HCT116 (cell line): ENCODE measurements around the gene APOBEC3C.
"Not testable (repeated sequence)": the region's sequence is repeated elsewhere in the genome, so short reads cannot be mapped to it uniquely, and the experiment has no call there.

ENCODE experiments used
- EZH2phosphoT487 ChIP-seq: fragments of 200-600 bp; IDR thresholded peaks from 2 replicates; pipeline ENCODE4 v1.6.1; 2018; ENCODE audit warnings: antibody characterized with exemption, borderline replicate concordance
- SRF ChIP-seq: IDR thresholded peaks from 2 replicates; pipeline ENCODE4 v1.6.1; 2012; ENCODE audit warnings: low read depth
- TF ChIP-seq, protein P1 (sequence below), 3 experiments: fragments of 200-600 bp in 1 of 3; sonication (generic) in 1 of 3; IDR thresholded peaks in 2 of 3; conservative IDR thresholded peaks in 1 of 3; 2 replicates each; pipeline ENCODE4 v1.5.1; 2012 to 2017; ENCODE audit warnings: low read depth in 2 of 3, low read length in 2 of 3, antibody characterized with exemption in 1 of 3, borderline replicate concordance in 1 of 3, control low read depth in 1 of 3, mild to moderate bottlenecking in 1 of 3, mixed read lengths in 1 of 3, mixed run types in 1 of 3, moderate library complexity in 1 of 3; ENCODE audit not compliant: insufficient read depth in 1 of 3

DNA sequence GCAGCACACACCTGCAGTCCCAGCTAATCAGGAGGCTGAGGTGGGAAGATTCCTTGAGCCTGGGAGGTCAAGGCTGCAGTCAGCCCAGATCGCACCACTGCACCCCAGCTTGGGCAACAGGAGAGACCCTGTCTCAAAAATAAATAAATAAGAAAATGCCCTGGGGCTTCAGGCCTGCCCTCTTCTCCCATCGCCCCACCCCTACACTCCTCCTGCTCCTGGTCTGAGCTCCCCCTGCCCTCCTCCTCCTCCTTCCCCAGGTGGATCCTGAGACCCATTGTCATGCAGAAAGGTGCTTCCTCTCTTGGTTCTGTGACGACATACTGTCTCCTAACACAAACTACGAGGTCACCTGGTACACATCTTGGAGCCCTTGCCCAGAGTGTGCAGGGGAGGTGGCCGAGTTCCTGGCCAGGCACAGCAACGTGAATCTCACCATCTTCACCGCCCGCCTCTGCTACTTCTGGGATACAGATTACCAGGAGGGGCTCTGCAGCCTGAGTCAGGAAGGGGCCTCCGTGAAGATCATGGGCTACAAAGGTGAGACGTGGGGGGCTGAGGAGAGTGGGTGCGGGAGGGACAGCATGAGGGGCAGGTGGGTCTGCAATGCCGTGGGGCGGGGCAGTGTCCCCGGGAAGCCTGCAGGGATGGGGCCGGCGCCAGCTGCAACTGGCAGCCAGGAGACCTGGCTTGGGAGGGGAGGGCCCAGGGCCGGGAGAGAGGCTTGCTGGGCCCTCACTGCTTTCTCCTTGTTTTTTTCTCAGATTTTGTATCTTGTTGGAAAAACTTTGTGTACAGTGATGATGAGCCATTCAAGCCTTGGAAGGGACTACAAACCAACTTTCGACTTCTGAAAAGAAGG, 17.6 kb downstream of the APOBEC3C start:
- not testable (repeated sequence) for TF ChIP-seq SRF, EZH2phosphoT487
- TF ChIP-seq, protein P1, sequence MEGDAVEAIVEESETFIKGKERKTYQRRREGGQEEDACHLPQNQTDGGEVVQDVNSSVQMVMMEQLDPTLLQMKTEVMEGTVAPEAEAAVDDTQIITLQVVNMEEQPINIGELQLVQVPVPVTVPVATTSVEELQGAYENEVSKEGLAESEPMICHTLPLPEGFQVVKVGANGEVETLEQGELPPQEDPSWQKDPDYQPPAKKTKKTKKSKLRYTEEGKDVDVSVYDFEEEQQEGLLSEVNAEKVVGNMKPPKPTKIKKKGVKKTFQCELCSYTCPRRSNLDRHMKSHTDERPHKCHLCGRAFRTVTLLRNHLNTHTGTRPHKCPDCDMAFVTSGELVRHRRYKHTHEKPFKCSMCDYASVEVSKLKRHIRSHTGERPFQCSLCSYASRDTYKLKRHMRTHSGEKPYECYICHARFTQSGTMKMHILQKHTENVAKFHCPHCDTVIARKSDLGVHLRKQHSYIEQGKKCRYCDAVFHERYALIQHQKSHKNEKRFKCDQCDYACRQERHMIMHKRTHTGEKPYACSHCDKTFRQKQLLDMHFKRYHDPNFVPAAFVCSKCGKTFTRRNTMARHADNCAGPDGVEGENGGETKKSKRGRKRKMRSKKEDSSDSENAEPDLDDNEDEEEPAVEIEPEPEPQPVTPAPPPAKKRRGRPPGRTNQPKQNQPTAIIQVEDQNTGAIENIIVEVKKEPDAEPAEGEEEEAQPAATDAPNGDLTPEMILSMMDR (IDR thresholded peaks at IDR 0.05 in 2 of 3, conservative IDR thresholded peaks at IDR 0.05 in 1 of 3; ENCODE audit: borderline replicate concordance in 1 of 3, insufficient read depth in 1 of 3, low read depth in 2 of 3, low read length in 2 of 3): not testable (repeated sequence)
